Astrocyte of the hippocampus (primary cell): Measurements from ENCODE around the gene SRGAP2B.
A peak's percentile ranks its signal among the peaks of the same experiment; 100 is the strongest.
"Not testable (repeated sequence)": the region's sequence is repeated elsewhere in the genome, so short reads cannot be mapped to it uniquely, and the experiment has no call there.

ENCODE experiments used
- DNase-seq: peaks from one replicate; pipeline ENCODE4 v3.0.0; 2011; ENCODE audit warnings: low read depth, low spot score

Gene SRGAP2B

GRCh38 chr1:144947495-144947894 is 147.6 kb downstream of the SRGAP2B start:
- not testable (repeated sequence) for DNase-seq

GRCh38 chr1:144946525-144947480 is 148.3 kb downstream of the SRGAP2B start:
- not testable (repeated sequence) for DNase-seq

GRCh38 chr1:144941710-144942109 is 153.4 kb downstream of the SRGAP2B start:
- not testable (repeated sequence) for DNase-seq

GRCh38 chr1:144940054-144940453 is 155.1 kb downstream of the SRGAP2B start:
- DNase-seq: not testable (repeated sequence)

GRCh38 chr1:144938627-144939026 is 156.5 kb downstream of the SRGAP2B start:
- not testable (repeated sequence) for DNase-seq

DNA sequence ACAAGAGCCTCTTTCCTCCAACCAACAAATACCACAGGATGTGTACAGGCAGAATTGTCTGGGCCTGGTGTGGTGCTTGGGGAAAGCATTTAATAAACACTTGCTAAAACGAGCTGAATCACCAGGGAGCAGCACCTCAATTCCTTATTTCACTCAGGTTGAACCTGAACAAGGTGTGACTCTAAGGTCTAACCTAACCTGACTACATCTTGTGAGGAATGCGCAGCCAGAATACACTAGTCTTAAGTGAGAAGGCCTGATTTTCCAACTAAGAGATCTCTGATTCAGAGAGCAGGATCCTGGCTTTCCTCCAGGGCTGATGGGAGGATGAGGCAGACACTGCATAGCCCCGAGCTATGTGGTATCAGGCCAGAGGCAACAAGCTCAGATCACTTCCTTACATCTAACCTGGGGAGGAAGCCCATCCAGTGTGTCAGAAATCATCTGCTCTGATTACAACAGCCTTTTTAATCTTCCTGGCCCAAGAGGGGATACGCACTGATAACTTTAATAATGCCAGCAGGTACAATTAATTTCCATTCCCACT is 158.9 kb downstream of the SRGAP2B start:
- not testable (repeated sequence) for DNase-seq

DNA sequence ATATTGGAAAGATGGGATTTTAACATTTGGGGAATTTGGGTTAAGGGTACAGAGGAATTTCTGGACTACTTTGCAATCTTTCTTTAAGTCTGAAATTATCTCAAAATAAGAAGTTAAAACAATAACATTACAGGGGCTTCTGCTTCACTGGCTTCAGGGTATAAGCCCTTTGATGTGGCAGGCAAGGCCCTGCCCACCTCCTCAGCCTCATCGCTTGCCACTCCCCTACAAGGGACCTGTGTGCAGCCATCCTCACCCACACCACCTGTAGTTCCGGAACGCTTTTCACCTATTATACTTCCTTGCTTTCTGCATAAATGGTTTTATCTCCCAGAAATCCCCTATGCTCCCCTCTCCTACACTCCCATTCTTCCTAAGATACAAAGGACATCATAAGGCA is 159.8 kb downstream of the SRGAP2B start:
- DNase-seq: not testable (repeated sequence)

DNA sequence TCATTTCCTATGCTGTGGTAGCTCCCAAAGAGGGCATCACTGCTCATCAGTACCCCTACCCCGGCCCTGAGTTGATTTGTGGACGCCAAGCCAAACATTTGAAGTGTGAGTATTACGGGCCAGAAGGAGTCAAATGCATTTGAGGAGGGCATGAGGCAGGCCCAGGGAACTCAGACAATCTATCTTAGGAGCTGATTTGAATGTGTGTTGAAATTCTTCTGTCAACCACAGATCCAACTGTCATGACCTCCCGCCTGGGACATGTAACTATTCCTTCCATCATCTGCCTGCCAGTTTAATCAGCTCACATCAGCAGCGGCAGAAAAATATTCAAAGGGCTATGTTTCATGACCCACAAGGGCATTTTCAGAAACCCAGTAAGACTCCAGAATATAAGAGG is 162.1 kb downstream of the SRGAP2B start:
- not testable (repeated sequence) for DNase-seq

DNA sequence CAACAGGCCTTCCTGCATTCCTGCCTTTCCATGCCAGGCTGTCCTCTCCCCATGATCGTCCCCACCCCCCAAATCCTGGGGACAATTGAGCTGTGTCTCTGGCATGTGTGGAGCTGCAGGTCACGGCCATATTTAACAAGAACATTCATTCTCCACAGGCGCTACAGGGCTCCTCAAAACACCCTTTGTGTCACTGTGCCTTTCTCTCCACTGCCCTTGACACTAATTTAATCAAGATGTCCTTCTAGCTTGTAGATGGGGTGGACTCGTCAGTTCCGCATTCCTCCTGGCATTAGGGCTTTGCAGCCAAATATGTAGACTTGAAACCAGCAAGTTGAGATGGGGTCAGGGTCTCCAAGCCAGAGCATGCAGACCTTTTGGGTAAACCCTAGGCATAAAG is 163.0 kb downstream of the SRGAP2B start:
- DNase-seq: not testable (repeated sequence)

DNA sequence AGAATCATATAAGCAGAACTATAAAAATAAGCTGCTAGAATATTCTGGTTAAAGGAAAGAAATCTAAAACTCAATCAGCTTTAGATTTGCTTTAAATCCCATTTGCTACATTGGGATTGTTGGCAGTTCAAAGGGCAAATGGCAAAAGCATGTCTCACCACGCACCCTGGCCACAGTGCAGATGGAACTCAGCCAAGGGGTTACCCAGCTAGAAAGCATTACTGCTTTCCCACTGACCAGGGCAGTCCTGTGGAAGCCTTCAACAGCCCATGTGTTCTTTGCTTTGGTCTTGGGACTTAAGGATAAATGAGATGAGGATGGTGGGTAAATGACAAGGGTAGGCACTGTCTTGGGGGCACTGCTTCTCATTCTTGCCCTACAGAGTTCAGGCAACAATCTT is 163.6 kb downstream of the SRGAP2B start:
- DNase-seq: not testable (repeated sequence)

GRCh38 chr1:144930085-144930777 is 164.9 kb downstream of the SRGAP2B start:
- not testable (repeated sequence) for DNase-seq

- peak; percentile 8 for DNase-seq
Observed at GRCh38 chr1:144927292-144927691, 167.8 kb downstream of the SRGAP2B start.

- DNase-seq: not testable (repeated sequence)
Observed at GRCh38 chr1:144923640-144924039, 171.5 kb downstream of the SRGAP2B start.

GRCh38 chr1:144922785-144923184 is 172.3 kb downstream of the SRGAP2B start:
- DNase-seq: peak; percentile 36

DNA sequence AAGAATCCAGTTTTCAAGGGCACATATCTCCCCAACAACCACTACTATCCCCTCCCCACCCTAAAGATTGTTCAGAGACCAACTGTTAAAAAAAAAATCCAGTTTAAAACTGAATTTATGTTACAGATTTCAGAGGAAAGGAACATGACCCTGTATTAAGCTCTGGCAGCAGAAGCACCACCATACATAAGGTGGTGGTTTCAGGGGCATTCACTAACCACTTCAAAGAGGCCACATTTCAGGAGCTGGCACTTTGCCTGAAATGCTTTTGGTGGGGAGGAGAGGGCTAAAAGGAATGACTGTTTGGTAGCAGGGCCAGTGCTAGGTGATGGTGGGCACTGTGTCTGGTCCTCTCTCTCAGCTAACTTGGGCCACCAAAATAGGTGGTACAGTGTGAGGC is 176.0 kb downstream of the SRGAP2B start:
- not testable (repeated sequence) for DNase-seq

DNA sequence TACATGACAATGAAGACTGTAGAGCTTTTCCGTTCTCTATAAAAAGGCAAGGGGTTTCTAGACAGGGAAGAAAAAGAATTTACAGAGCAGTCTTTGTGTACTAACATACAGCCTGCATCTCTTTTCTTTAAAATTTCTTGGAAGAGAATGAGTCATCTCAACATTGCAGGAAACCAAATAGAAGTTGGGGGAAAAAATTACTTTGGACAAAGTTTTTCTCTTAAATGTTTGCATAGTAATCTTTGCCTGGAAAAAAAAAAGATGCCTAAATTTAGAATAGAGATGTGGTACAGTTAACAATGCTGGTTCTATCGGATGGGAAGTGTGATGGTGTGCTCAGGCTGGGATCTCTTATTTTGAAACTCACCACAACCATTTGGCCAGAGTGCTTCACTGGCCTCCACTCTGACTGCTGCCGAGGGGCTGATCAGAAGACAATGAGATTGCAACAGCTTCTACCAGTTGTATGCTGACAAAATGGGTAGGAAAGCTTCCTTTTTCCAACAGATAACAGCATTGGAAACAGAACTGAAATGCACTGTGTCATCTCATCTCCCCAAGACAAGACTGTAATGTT is 177.0 kb downstream of the SRGAP2B start:
- DNase-seq: not testable (repeated sequence)

DNA sequence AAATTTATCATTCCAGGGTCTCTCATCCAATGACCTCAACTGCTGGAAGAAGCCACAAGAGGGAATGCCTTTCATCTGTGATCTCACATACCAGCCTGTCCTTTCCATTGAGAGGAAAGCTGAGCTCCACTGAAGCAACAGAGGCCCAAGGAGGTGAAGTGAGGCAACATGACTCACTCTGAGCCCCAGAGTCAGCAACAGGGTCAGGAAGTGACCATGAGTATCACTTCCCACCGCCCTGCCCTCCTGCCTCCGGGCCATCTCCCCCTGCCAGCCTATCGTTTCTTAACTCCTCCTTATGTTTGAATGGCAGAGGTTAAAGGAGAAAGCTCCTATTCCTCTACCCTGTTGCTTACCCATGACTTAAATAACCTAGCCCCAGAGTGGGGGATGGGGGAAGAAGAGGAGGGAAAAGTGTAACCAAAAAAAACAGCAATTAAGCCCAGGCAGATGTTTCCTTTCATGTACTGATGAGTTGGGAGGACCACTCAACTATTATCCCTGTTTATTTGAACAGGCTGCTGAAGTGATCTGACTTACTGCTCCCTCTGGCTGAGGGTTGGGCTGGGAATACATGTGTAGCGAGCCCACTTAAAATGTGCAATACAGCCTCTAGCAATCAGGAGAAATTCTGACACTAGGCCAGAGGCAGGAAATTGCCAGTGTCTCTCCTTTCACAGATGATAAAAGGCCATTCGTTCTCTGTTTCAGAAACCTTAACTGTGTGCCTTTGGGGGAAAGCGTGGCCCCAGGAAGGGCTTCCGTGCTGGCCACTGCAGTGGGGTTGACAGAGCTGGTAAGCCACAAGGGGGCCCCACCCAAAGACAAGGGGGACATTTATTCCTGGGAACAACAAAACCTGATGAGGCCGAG is 177.7 kb downstream of the SRGAP2B start:
- DNase-seq: not testable (repeated sequence)

GRCh38 chr1:144913977-144914734 is 181.0 kb downstream of the SRGAP2B start:
- DNase-seq: not testable (repeated sequence)

DNA sequence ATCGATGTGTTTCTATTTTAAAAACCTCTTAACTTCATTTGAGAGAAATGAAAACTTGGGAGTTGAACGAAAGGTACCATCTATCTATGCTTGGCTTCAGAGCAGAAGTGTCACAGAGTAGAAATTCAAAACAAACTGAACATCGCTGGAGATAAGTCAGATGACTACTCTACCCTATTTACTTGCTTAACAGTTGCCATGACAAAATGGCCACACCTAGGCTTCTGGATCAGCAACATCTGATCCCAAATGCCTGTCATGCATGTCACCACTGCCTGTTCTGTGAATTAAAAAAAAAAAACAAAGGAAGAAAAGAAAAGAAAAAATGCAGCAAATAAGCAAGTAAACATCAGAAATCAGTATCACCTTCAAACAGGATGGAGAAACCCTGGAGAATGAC is 181.7 kb downstream of the SRGAP2B start:
- not testable (repeated sequence) for DNase-seq

DNA sequence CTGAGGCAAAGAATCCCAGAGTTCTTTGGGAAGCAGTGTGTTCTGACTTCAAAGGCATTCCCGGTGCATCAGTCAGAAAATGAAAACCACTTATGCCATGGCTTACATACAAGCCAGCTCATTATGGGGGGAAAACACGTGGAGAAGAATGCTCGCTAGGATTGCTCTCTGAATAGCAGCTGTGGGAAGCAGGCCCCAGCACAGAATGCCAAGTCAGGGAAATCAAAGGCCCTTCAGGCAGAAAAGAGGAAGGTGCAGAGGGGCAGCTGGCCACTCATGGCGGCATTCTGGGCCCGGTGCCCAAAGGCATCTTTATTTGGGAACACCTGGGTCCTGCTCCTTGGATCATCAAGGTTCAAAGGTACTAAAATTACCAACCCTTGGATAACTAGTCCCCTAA is 184.4 kb downstream of the SRGAP2B start:
- not testable (repeated sequence) for DNase-seq
